ENCODE results near the gene OXCT2.

Gene OXCT2

DNA sequence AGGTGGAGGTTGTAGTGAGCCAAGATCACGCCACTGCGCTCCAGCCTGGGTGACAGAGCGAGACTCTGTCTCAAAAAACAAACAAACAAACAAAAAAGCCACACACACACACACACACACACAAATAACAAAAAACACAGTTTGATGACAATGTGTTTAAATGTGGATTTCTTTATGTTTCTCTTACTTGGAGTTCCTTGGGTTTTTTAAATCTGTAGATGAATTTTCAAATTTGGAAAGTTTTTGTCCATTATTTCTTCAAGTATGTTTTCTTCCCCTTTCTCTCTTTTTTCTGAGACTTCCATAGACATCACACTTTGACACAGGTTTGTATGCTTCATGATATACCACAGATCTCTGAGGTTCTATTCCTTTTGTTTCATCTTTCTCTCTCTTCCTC, 44.5 kb downstream of the OXCT2 start:
- DNase-seq = no peak
- Histone ChIP-seq H3K9ac (ENCODE audit: low read length) (peak overlapping the region; percentile 19; the same call in 1 of the 2 replicates), H3K9me3 (replicated peaks; ENCODE audit: insufficient read depth, low read length) (no peaks in the 10 kb centered on the region), H3K4me1 (ENCODE audit: low read length) (peaks cover 12% of the 10 kb centered on the region), H4K20me1 (ENCODE audit: insufficient read depth, low read length) (no peaks in the 10 kb centered on the region), H3K79me2 (ENCODE audit: low read length) (no peaks in the 10 kb centered on the region), H3K4me2 (ENCODE audit: low read depth, low read length) (peak overlapping the region; percentile 49), H3F3A (ENCODE audit: insufficient read depth, low read length) (no peaks in the 10 kb centered on the region), H3K27ac (ENCODE audit: low read length) (no peak overlapping the region), H3K9me2 (replicated peaks; ENCODE audit: insufficient read depth, low read length) (no peaks in the 10 kb centered on the region), H3K36me3 (replicated peaks; ENCODE audit: insufficient read depth, low read length) (no peaks in the 10 kb centered on the region), H3K27me3 (replicated peaks; ENCODE audit: insufficient read depth, low read length) (no peaks in the 10 kb centered on the region), H2AFZ (ENCODE audit: low read length) (peak overlapping the region; percentile 50; the same call in 1 of the 2 replicates), H3K4me3 (ENCODE audit: low read length) (no peak overlapping the region)
- TF ChIP-seq EZH2phosphoT487 (IDR thresholded peaks at IDR 0.05; ENCODE audit: low read length) (no peak), EZH2 (optimal IDR thresholded peaks at IDR 0.05; ENCODE audit: low read depth, low read length) (no peak)
- TF ChIP-seq, protein P1, sequence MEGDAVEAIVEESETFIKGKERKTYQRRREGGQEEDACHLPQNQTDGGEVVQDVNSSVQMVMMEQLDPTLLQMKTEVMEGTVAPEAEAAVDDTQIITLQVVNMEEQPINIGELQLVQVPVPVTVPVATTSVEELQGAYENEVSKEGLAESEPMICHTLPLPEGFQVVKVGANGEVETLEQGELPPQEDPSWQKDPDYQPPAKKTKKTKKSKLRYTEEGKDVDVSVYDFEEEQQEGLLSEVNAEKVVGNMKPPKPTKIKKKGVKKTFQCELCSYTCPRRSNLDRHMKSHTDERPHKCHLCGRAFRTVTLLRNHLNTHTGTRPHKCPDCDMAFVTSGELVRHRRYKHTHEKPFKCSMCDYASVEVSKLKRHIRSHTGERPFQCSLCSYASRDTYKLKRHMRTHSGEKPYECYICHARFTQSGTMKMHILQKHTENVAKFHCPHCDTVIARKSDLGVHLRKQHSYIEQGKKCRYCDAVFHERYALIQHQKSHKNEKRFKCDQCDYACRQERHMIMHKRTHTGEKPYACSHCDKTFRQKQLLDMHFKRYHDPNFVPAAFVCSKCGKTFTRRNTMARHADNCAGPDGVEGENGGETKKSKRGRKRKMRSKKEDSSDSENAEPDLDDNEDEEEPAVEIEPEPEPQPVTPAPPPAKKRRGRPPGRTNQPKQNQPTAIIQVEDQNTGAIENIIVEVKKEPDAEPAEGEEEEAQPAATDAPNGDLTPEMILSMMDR (IDR thresholded peaks at IDR 0.05; ENCODE audit: low read length) = no peak

DNA sequence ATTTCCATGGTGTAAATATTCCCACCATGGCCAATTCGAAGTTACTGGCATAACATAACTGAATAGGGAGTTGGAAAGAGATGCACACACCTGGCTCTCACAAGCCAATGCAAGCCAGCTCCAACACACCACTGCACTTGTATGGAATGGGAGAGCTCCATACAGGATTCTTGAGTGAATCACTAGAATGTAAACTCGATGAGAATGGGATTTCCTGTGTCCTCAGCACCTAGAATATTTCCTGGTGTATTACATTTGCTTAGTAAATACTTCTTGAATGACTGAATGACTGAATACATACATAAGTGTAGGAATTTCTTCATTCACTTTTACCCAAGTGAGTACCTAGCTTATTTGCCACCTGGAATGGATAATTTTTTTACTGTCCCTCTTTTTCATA, 48.7 kb downstream of the OXCT2 start:
- Histone ChIP-seq H3K27ac (ENCODE audit: low read length) (no peak overlapping the region), H3K27me3 (replicated peaks; ENCODE audit: insufficient read depth, low read length) (no peaks in the 10 kb centered on the region), H3K9me2 (replicated peaks; ENCODE audit: insufficient read depth, low read length) (no peaks in the 10 kb centered on the region), H3K4me2 (ENCODE audit: low read depth, low read length) (no peak overlapping the region), H3K4me3 (ENCODE audit: low read length) (no peak overlapping the region), H3K9ac (ENCODE audit: low read length) (no peak overlapping the region), H3K36me3 (replicated peaks; ENCODE audit: insufficient read depth, low read length) (no peaks in the 10 kb centered on the region), H2AFZ (ENCODE audit: low read length) (no peak overlapping the region), H4K20me1 (ENCODE audit: insufficient read depth, low read length) (no peaks in the 10 kb centered on the region), H3F3A (ENCODE audit: insufficient read depth, low read length) (peaks cover 5% of the 10 kb centered on the region; the same call in 1 of the 2 replicates), H3K79me2 (ENCODE audit: low read length) (no peaks in the 10 kb centered on the region), H3K9me3 (replicated peaks; ENCODE audit: insufficient read depth, low read length) (no peaks in the 10 kb centered on the region), H3K4me1 (ENCODE audit: low read length) (peaks cover 14% of the 10 kb centered on the region)
- TF ChIP-seq EZH2phosphoT487 (IDR thresholded peaks at IDR 0.05; ENCODE audit: low read length) (no peak), EZH2 (optimal IDR thresholded peaks at IDR 0.05; ENCODE audit: low read depth, low read length) (no peak)
- TF ChIP-seq, protein P1 (IDR thresholded peaks at IDR 0.05; ENCODE audit: low read length) = no peak
- no peak for DNase-seq

DNA sequence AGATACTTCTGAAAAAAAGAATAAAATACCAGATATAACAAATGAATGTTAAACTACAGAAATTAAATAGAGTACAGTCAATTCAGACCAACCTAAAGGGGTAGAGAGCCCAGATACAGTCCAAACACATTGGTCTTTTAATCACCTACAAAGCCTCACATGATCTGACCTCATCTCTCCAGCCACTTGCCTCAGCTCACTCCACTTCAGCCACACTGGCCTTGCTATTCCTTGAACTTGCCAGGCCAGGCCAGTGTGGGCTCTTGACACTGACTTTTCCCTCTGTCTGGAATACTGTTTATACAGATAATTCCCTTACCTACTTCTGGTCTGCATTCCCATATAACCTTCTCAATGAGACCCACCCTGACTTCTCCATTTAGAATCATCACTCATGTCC, 49.5 kb downstream of the OXCT2 start:
- H3K4me2 ChIP-seq (ENCODE audit: low read depth, low read length) = no peak overlapping the region
- no peaks in the 10 kb centered on the region for H3K27me3 ChIP-seq (replicated peaks; ENCODE audit: insufficient read depth, low read length)
- H3K4me1 ChIP-seq (ENCODE audit: low read length) = peaks cover 7% of the 10 kb centered on the region
- no peak overlapping the region for H3K4me3 ChIP-seq (ENCODE audit: low read length)
- H4K20me1 ChIP-seq (ENCODE audit: insufficient read depth, low read length) = no peaks in the 10 kb centered on the region
- peaks cover 5% of the 10 kb centered on the region; the same call in 1 of the 2 replicates for H3F3A ChIP-seq (ENCODE audit: insufficient read depth, low read length)
- DNase-seq = no peak
- no peaks in the 10 kb centered on the region for H3K36me3 ChIP-seq (replicated peaks; ENCODE audit: insufficient read depth, low read length)
- H3K9me2 ChIP-seq (replicated peaks; ENCODE audit: insufficient read depth, low read length) = no peaks in the 10 kb centered on the region
- no peak overlapping the region for H3K9ac ChIP-seq (ENCODE audit: low read length)
- no peaks in the 10 kb centered on the region for H3K9me3 ChIP-seq (replicated peaks; ENCODE audit: insufficient read depth, low read length)
- TF ChIP-seq EZH2 (optimal IDR thresholded peaks at IDR 0.05; ENCODE audit: low read depth, low read length) (no peak), EZH2phosphoT487 (IDR thresholded peaks at IDR 0.05; ENCODE audit: low read length) (no peak)
- TF ChIP-seq, protein P1 (IDR thresholded peaks at IDR 0.05; ENCODE audit: low read length) = no peak
- no peaks in the 10 kb centered on the region for H3K79me2 ChIP-seq (ENCODE audit: low read length)
- H2AFZ ChIP-seq (ENCODE audit: low read length) = no peak overlapping the region
- H3K27ac ChIP-seq (ENCODE audit: low read length) = no peak overlapping the region
